HG02759 (cell line): ENCODE data around the gene CDH24.

ENCODE experiments used
- ATAC-seq: cut with Tn5 transposase; IDR thresholded peaks from one replicate; pipeline ENCODE4 v1.9.1; 2021; ENCODE audit warnings: mild to moderate bottlenecking, moderate library complexity; ENCODE audit not compliant: unreplicated experiment

Gene CDH24

GRCh38 chr14:23045419-23046357, 11.6 kb downstream of the CDH24 start:
- no peak for ATAC-seq

DNA sequence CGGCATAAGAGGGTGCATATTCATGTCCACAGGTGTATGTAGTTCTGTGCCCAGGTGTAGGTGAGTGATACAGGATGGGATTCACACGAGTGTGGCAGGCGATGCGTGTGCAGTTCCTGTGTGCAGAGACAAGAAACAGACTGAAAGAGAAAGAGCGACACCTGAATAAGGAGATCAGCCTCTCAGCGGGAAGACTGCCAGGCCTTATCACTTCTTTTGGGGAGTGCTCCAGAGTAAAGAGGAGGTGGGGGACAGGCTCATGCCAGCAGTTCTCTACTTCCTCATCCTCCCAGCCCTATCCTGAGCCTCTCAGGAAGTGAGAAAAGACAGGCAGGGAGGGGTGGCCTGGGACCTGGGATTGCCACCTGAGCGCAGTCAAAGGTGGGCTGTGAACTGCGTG, 12.5 kb downstream of the CDH24 start:
- no peak for ATAC-seq

DNA sequence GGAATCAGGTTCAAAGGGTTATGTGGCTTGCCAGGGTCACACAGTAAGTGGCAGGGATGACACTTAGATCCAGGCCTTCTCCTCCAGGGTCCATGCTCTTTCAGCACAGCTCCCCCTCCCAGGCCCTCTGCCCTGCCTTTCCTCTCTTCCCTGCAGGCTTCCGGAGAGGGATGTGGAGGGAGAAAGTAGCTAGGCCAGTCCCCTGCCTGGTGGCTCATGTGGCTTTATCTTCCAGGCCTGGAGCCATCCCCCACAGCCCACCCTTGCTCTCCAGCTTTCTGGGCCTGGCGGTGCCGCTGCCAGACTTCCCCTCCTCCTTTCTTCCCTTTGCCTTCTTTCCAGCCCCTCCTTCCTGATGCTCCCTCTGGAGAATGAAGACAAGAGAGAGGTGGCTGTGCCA, 13.6 kb downstream of the CDH24 start:
- ATAC-seq, result no peak

DNA sequence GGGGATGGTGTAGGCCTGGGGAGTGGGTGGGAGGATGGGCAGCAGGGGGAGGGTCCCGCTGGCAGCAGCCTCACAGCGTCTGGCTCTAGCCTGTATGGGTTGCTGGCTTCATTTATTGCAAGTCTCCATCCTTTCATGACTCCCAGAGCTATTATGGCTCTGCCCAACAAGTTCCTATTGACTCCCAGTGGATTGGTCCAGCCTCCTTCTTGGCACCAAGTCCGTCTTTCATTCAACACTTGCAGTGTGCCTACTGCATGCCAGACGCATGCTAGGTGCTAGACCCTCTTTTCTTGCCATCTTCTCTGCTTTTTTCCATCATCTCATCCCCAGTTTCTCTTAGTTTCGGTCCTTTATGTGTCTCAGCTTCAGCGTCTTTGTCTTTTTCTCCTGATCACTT, 14.2 kb downstream of the CDH24 start:
- no peak for ATAC-seq

GRCh38 chr14:23042162-23042965, 15.0 kb downstream of the CDH24 start, which contains the start of gene PSMB11:
Gene PSMB11 (plus strand): TSS chr14:23042212. CDS start chr14:23042226, 14 bp downstream.
- ATAC-seq, result no peak

DNA sequence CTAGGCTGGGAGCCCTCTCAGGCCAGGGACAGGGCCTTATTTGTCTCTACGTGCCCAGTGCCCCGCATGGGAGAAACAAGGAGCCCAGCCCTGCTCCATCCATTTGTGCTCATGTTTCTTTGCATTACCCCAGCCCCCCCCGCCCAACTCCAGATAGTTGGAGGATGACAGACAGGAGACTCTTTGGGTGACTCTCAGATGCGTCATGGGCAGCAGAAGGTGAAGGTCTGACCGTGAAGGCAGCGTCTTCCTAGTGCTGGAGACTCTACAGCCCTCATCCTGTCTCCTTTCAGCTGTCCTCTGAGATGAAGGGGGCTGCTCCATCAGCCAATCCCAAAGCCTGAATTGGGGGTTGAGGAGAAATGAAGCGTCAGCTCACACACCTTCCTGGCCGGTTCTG, 15.6 kb downstream of the CDH24 start:
- no peak for ATAC-seq

GRCh38 chr14:23040100-23040499, 17.2 kb downstream of the CDH24 start:
- ATAC-seq, result no peak

- no peak for ATAC-seq
Measured at GRCh38 chr14:23035303-23036144, 21.8 kb downstream of the CDH24 start.

- peak; percentile 93 for ATAC-seq
Measured at GRCh38 chr14:23034498-23035302, 22.6 kb downstream of the CDH24 start, which contains the start of gene PSMB5. Gene PSMB5 (minus strand): TSS chr14:23034900. CDS start chr14:23034881, 19 bp downstream.

- ATAC-seq, result no peak
Measured at GRCh38 chr14:23033801-23034497, 23.4 kb downstream of the CDH24 start.

GRCh38 chr14:23033251-23033727, 24.0 kb downstream of the CDH24 start:
- ATAC-seq, result no peak

- ATAC-seq, result no peak
Measured at GRCh38 chr14:23030936-23031335, 26.4 kb downstream of the CDH24 start.

GRCh38 chr14:23028799-23029198, 28.5 kb downstream of the CDH24 start:
- no peak for ATAC-seq

- ATAC-seq, result no peak
Measured at GRCh38 chr14:23025151-23025814, 32.0 kb downstream of the CDH24 start.

GRCh38 chr14:23024612-23025075, 32.7 kb downstream of the CDH24 start:
- no peak for ATAC-seq

DNA sequence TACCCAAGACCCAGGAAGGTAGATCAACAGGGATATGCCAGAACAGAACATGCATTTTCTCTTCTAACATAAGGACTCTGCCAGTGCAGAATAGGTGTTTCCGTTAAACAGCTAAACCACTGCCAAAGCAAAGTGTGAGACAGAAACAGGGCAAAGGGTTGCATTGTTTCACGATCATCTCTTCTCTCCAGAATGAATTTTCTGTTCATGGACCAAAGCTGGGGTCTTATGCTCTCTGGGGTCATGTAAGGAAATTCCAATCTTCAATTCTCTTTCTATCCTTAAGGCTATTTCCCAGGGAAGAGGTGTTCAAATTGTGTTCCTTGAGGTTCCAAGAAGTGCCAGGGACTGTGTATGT, 33.5 kb downstream of the CDH24 start:
- ATAC-seq, result no peak

DNA sequence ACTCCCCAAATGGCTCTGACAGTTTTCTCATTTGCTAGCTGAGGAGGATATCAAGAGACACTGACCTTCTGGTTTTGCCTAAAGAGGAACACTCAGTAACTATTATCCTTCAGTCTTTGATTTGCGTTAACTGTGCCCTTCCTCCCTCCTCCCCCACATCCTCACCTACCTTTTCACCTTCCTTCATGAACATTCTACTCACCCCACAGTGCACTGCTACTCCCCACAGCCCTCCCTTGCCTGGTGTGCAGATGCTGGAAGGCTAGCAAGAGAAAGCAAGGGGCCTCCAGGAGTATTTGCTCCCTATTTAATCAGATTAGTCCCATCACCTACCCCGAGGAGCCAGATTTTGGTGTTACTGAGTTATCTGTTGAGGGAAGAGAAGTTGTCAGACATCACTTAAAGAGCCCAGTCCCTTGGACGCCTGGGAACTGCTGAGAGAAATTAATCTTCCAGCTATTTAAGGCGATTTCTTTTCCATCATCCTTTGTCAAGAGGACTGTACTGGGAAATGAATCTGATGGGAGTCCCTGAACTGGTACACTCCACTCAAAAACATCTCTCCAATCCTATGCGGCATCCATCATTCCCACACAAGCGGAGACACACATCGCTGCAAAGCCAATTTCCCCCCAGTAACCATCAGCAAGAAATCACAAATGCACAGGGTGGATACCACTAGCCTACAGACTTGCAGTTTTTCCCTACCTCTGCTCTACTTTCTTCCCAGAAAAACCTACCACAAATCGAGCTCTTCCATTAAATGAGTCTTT, 34.1 kb downstream of the CDH24 start:
- ATAC-seq, result no peak

DNA sequence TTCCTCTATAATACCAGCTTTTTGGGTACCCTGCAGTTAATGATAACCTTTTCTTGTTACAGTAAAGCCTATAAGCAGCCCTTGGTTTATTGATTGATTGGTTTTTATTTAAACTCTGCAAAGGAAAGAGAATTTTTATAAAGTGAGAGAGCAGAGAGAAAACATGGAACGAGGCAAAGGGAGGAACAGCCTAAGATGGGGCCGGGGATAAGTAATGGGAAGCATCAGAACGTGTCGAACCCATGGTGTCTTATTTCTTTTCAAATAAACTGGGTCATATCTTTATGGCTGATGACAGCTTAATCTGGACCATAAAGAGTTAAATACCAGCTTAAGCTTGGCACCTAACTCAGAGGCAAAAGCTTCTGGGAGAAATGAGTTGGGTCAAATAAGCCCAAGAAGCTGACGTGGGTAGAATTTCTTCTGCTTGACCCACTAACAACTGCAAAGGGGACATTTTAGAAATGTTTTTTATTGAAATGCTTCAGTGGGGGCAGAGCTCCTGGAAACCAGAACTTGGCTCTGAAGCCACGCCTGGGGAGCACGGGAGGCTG, 35.4 kb downstream of the CDH24 start:
- ATAC-seq, result no peak
